ENCODE measurements around the gene HTRA2. TPM values are rescaled to one million over a fixed set of nuclear protein-coding genes. Genes with fewer than 3 reads are reported as not detected.
A peak's percentile ranks its signal among the peaks of the same experiment; 100 is the strongest.

The HTRA2 gene
- total RNA-seq, 4 donors from 2014 or later = 27.3 to 45.9 (median 37.5) TPM

DNA sequence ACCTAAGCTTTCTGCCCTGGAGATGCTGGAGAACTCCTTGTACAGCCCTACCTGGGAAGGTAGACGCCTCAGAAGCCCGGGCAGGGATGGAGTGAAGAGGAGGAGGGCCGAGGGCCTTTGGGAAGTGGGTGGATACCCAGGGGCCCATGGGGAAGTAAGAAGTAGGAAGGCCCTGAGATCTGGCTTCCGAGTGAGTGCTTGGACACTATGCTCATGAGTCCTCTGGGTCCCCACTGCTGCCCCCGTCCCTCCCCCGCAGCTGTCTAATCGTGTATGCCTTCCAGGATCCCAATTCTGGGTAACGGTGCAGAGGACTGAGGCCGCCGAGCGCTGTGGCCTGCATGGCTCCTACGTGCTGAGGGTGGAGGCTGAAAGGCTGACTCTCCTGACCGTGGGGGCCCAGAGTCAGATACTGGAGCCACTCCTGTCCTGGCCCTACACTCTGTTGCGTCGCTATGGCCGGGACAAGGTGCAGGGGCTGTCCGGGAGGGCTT, 25.9 kb downstream of the HTRA2 start:
- H3K27ac ChIP-seq = peak overlapping the region in 1 of 3 donors; percentile 89
- no peaks in the 10 kb centered on the region for H3K27me3 ChIP-seq
- peaks cover 0 to 8% of the 10 kb centered on the region in 2 donors for H3K4me1 ChIP-seq
- peaks cover 0 to 6% of the 10 kb centered on the region in 2 donors for H3K36me3 ChIP-seq
- no peaks in the 10 kb centered on the region for H3K9me3 ChIP-seq
- TF ChIP-seq, protein P1, sequence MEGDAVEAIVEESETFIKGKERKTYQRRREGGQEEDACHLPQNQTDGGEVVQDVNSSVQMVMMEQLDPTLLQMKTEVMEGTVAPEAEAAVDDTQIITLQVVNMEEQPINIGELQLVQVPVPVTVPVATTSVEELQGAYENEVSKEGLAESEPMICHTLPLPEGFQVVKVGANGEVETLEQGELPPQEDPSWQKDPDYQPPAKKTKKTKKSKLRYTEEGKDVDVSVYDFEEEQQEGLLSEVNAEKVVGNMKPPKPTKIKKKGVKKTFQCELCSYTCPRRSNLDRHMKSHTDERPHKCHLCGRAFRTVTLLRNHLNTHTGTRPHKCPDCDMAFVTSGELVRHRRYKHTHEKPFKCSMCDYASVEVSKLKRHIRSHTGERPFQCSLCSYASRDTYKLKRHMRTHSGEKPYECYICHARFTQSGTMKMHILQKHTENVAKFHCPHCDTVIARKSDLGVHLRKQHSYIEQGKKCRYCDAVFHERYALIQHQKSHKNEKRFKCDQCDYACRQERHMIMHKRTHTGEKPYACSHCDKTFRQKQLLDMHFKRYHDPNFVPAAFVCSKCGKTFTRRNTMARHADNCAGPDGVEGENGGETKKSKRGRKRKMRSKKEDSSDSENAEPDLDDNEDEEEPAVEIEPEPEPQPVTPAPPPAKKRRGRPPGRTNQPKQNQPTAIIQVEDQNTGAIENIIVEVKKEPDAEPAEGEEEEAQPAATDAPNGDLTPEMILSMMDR (IDR thresholded peaks at IDR 0.05) = no peak
- TF ChIP-seq POLR2A (IDR thresholded peaks at IDR 0.05) = no peak
- peak overlapping the region in 2 of 3 donors; percentile 66 to 89 for H3K4me3 ChIP-seq (replicated peaks in 1 of 3)
- WGBS, 2 donors = 69 to 78% methylated on average over 7 to 13 of the region's 17 CpGs
- DNase-seq = peak in 1 of 2 donors; percentile 10
- intact Hi-C loops (cut with DNase I) = no loop called here

DNA sequence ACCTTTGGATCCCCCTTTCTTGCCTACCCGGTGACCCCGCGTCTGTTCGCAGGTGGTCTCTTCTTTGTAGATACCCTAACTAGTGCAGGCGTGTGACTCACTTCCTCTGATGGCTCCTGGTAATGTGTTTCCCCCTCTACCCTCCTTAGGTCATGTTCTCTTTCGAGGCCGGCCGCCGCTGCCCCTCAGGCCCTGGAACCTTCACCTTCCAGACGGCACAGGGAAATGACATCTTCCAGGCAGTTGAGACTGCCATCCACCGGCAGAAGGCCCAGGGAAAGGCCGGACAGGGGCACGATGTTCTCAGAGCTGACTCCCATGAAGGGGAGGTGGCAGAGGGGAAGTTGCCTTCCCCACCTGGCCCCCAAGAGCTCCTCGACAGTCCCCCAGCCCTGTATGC, 26.4 kb downstream of the HTRA2 start:
- 89 to 94% methylated on average over 12 to 14 of the region's 14 CpGs for WGBS, 2 donors
- intact Hi-C loops (cut with DNase I) = no loop called here

DNA sequence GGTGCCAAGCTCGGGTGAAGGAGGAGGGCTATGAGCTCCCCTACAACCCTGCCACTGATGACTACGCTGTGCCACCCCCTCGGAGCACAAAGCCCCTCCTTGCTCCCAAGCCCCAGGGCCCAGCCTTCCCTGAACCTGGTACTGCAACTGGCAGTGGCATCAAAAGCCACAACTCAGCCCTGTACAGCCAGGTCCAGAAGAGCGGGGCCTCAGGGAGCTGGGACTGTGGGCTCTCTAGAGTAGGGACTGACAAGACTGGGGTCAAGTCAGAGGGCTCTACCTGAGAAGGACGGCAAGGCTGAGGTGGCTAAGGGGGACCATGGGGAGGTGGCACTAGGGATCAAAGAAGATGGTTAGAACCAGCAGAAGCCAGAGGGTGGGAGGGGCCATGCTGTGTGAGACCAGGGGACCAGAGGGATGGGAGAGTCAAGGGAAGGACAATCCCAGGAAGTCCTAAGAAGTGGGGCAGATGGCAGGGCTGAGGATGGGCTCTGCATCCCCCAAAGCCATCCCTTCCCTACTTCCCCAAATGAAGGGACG, 27.2 kb downstream of the HTRA2 start:
- DNase-seq = no peak
- Histone ChIP-seq H3K4me3 (replicated peaks in 1 of 3) (no peak overlapping the region), H3K4me1 (peaks cover 0 to 8% of the 10 kb centered on the region in 2 donors), H3K27ac (no peak overlapping the region), H3K36me3 (peaks cover 0 to 6% of the 10 kb centered on the region in 2 donors), H3K27me3 (no peaks in the 10 kb centered on the region), H3K9me3 (no peaks in the 10 kb centered on the region)
- 98 to 99% methylated on average over 5 to 6 of the region's 6 CpGs for WGBS, 2 donors
- TF ChIP-seq, protein P1 (IDR thresholded peaks at IDR 0.05) = no peak
- no peak for TF ChIP-seq POLR2A (IDR thresholded peaks at IDR 0.05)
- intact Hi-C loops (cut with DNase I) = no loop called here

More for the DNA sequence above, 26.4 kb downstream of the HTRA2 start:
- no peaks in the 10 kb centered on the region for H3K27me3 ChIP-seq
- H3K9me3 ChIP-seq = no peaks in the 10 kb centered on the region
- no peak overlapping the region for H3K4me3 ChIP-seq (replicated peaks in 1 of 3)
- H3K36me3 ChIP-seq = peaks cover 0 to 6% of the 10 kb centered on the region in 2 donors
- H3K4me1 ChIP-seq = peaks cover 0 to 8% of the 10 kb centered on the region in 2 donors
- no peak for DNase-seq
- TF ChIP-seq POLR2A (IDR thresholded peaks at IDR 0.05) = no peak
- TF ChIP-seq, protein P1 (IDR thresholded peaks at IDR 0.05) = no peak
- no peak overlapping the region for H3K27ac ChIP-seq

DNA sequence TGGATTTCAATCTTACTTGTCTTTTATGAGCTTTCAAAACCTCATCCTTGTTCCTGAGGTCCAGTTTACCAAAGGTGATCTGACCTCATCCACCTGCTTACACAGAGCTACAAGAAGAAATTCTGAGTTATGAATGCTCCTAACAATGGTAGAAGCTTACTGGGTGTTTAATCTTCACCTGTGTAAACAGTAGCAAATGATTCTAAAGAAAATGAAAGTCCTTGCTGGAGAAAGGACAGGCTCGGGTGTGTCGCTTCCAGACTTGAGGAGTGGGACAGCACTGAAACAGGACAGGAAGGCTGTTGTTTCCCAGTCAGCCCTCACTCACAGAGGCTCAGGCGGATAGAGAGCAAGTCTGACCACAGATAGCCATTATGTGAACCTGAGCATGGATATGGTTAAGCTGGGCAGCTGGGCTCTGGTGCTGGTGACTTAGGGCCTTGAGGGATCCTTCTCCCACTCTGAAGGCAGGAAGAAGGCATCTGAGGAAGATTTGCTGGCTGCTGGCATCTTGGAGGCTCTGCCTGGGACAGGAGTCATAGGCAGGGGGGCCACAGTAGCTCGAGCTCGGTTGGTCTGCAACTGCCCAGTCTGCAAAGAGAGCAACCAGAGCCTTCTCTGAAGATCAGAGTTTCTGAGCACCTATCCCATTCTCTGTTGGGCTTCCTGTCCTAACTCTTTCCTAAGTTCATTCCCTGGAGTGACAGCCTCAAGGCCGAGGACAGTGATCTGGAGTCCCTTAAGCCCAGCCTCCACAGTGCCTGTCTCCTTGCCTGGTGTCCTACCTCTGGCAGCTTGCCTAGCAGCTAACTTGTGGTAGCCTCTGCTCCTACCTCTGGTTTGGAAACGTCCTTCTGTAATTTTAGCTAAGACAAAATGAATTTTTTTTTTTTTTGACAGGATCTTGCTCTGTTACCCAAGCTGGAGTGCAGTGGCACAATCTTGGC, 28.8 kb downstream of the HTRA2 start:
- no peaks in the 10 kb centered on the region for H3K9me3 ChIP-seq
- TF ChIP-seq, protein P1 (IDR thresholded peaks at IDR 0.05) = no peak
- TF ChIP-seq POLR2A (IDR thresholded peaks at IDR 0.05) = no peak
- H3K27ac ChIP-seq = no peak overlapping the region
- H3K4me1 ChIP-seq = peaks cover 0 to 8% of the 10 kb centered on the region in 2 donors
- no peaks in the 10 kb centered on the region for H3K27me3 ChIP-seq
- no peak for DNase-seq
- intact Hi-C loops (cut with DNase I) = no loop called here
- H3K4me3 ChIP-seq (replicated peaks in 1 of 3) = no peak overlapping the region
- peaks cover 0 to 6% of the 10 kb centered on the region in 2 donors for H3K36me3 ChIP-seq
- WGBS, 2 donors = 68 to 75% methylated on average over 5 to 7 of the region's 7 CpGs
